IMR-90 (cell line): Measurements from ENCODE around the gene CD101. TPM values are rescaled to one million over a fixed set of nuclear protein-coding genes. Genes with fewer than 3 reads are reported as not detected.

Source experiments
- ATAC-seq: fragments of 200-7000 bp; cut with Tn5 transposase; 2 replicates; pipeline ENCODE4 v1.9.1; 2020; ENCODE audit warnings: low read depth, mild to moderate bottlenecking, moderate library complexity
- BruUV-seq: library from RNA; stranded (reverse); fragments of 400-500 nt; replicated peaks from 2 replicates; lab custom pipeline; 2021; lab: Mats Ljungman, UMichigan
- CTCF ChIA-PET: fragments of 300-600 bp; formaldehyde crosslinking; extraction: SDS; loops from one replicate; lab custom pipeline; 2021; ENCODE audit warnings: antibody characterized with exemption; lab: Yijun Ruan, JAX
- POLR2A ChIA-PET: fragments of 300-600 bp; sonication (Branson Sonifier 250); formaldehyde crosslinking; loops from one replicate; lab custom pipeline; 2022; ENCODE audit warnings: antibody characterized with exemption; ENCODE audit not compliant: unreplicated experiment; lab: Charles Lee
- DNase-seq: peaks from one replicate; pipeline ENCODE4 v3.0.0; 2013
- H2AFZ ChIP-seq: replicated peaks from 2 replicates; pipeline ENCODE3; 2013; ENCODE audit warnings: low read length, mild to moderate bottlenecking; ENCODE audit not compliant: poor library complexity
- H2AK5ac ChIP-seq: 2 replicates; pipeline ENCODE4 v1.6.1; 2013; ENCODE audit warnings: low read depth, low read length, inconsistent platforms
- H2AK9ac ChIP-seq: replicated peaks from 2 replicates; pipeline ENCODE3; 2013; ENCODE audit warnings: mild to moderate bottlenecking, low read depth, low read length, moderate library complexity; ENCODE audit not compliant: poor library complexity
- H2BK120ac ChIP-seq: 2 replicates; pipeline ENCODE4 v1.6.1; 2013; ENCODE audit warnings: low read depth, low read length, inconsistent platforms
- H2BK15ac ChIP-seq: 3 replicates; pipeline ENCODE4 v1.6.1; 2013; ENCODE audit warnings: low read depth, low read length, inconsistent platforms
- H2BK20ac ChIP-seq: 2 replicates; pipeline ENCODE4 v1.6.1; 2013; ENCODE audit warnings: low read depth, mild to moderate bottlenecking, inconsistent platforms, low read length, moderate library complexity
- H2BK5ac ChIP-seq: 2 replicates; pipeline ENCODE4 v1.6.1; 2013; ENCODE audit warnings: mild to moderate bottlenecking, low read depth, low read length, inconsistent platforms; ENCODE audit not compliant: poor library complexity, severe bottlenecking
- H3K14ac ChIP-seq: replicated peaks from 2 replicates; pipeline ENCODE4 v1.6.1; 2013; ENCODE audit warnings: low read depth, low read length, inconsistent platforms
- H3K18ac ChIP-seq: 2 replicates; pipeline ENCODE4 v1.6.1; 2013; ENCODE audit warnings: low read depth, low read length, control low read depth
- H3K23ac ChIP-seq: 2 replicates; pipeline ENCODE4 v1.6.1; 2013; ENCODE audit warnings: low read depth, low read length, inconsistent platforms
- H3K27ac ChIP-seq: 2 replicates; pipeline ENCODE4 v1.5.1; 2013; ENCODE audit warnings: mild to moderate bottlenecking, control low read depth, low read length; ENCODE audit not compliant: insufficient read depth
- H3K27me3 ChIP-seq: 2 replicates; pipeline ENCODE4 v1.6.1; 2013; ENCODE audit warnings: low read length; ENCODE audit not compliant: control insufficient read depth, insufficient read depth
- H3K36me3 ChIP-seq: 2 replicates; pipeline ENCODE4 v1.6.1; 2013; ENCODE audit warnings: low read length, mixed read lengths; ENCODE audit not compliant: control insufficient read depth, insufficient read depth
- H3K4ac ChIP-seq: 2 replicates; pipeline ENCODE4 v1.6.1; 2013; ENCODE audit warnings: low read depth, low read length, inconsistent platforms
- H3K4me1 ChIP-seq: 2 replicates; pipeline ENCODE4 v1.6.1; 2013; ENCODE audit warnings: low read length, mixed read lengths; ENCODE audit not compliant: control insufficient read depth, insufficient read depth
- H3K4me2 ChIP-seq: 2 replicates; pipeline ENCODE4 v1.6.1; 2013; ENCODE audit warnings: low read depth, mild to moderate bottlenecking, control low read depth, low read length, moderate library complexity
- H3K4me3 ChIP-seq: 2 replicates; pipeline ENCODE4 v1.5.1; 2013; ENCODE audit warnings: low read depth, mild to moderate bottlenecking, control low read depth, low read length, moderate library complexity; ENCODE audit not compliant: insufficient read depth
- H3K56ac ChIP-seq: 2 replicates; pipeline ENCODE4 v1.6.1; 2013; ENCODE audit warnings: low read length, inconsistent platforms; ENCODE audit not compliant: insufficient read depth; ENCODE audit errors: extremely low read depth
- H3K79me1 ChIP-seq, 2 experiments: 2 replicates each; pipeline ENCODE4 v1.6.1; 2013; ENCODE audit warnings: low read length in 2 of 2, inconsistent platforms in 1 of 2, low read depth in 1 of 2
- H3K9ac ChIP-seq: 2 replicates; pipeline ENCODE4 v1.6.1; 2013; ENCODE audit warnings: low read depth, low read length, control low read depth
- H3K9me1 ChIP-seq: 2 replicates; pipeline ENCODE4 v1.6.1; 2013; ENCODE audit warnings: low read length, inconsistent platforms; ENCODE audit not compliant: insufficient read depth
- H3K9me3 ChIP-seq: 2 replicates; pipeline ENCODE4 v1.6.1; 2013; ENCODE audit warnings: low read length; ENCODE audit not compliant: control insufficient read depth, insufficient read depth
- H4K20me1 ChIP-seq: 2 replicates; pipeline ENCODE4 v1.6.1; 2013; ENCODE audit warnings: low read length, inconsistent platforms; ENCODE audit not compliant: insufficient read depth
- H4K5ac ChIP-seq: 2 replicates; pipeline ENCODE4 v1.6.1; 2013; ENCODE audit warnings: mild to moderate bottlenecking, low read depth, low read length, control low read depth
- H4K8ac ChIP-seq, 2 experiments: 2 replicates each; pipeline ENCODE4 v1.6.1; 2013; ENCODE audit warnings: low read depth in 2 of 2, low read length in 2 of 2, control low read depth in 1 of 2, inconsistent platforms in 1 of 2
- H4K91ac ChIP-seq: 2 replicates; pipeline ENCODE4 v1.6.1; 2013; ENCODE audit warnings: low read depth, low read length, inconsistent platforms; ENCODE audit not compliant: insufficient read depth
- BHLHE40 ChIP-seq: fragments of 150-350 bp; IDR thresholded peaks from 2 replicates; pipeline ENCODE4 v1.6.1; 2016; ENCODE audit warnings: mild to moderate bottlenecking, low read depth, low read length
- CEBPB ChIP-seq: IDR thresholded peaks from 2 replicates; pipeline ENCODE4 v1.6.1; 2012; ENCODE audit warnings: low read depth, low read length, improper control_type of control experiment
- RAD21 ChIP-seq: IDR thresholded peaks from 2 replicates; pipeline ENCODE4 v1.6.1; 2012; ENCODE audit warnings: low read length, improper control_type of control experiment
- RFX5 ChIP-seq: IDR thresholded peaks from 2 replicates; pipeline ENCODE4 v1.8.0; 2012; ENCODE audit warnings: low read depth, mild to moderate bottlenecking, low read length, moderate library complexity
- WGBS, 2 experiments: methylation state at CpG; one replicate each; pipeline versions ENCODE4 v1.1.5 to v1.1.7; 2013; ENCODE audit warnings: missing lambda C conversion rate in 2 of 2; ENCODE audit not compliant: insufficient read length in 1 of 2; ENCODE audit errors: extremely low coverage in 2 of 2; 5-methylcytosine and 5-hydroxymethylcytosine counted together
- dilution Hi-C: fragments of 300-500 bp; cut with HindIII; formaldehyde crosslinking; loops from one replicate; pipeline ENCODE4 v1.14.3; 2018; ENCODE audit warnings: low sequenced_read_pairs; ENCODE audit not compliant: unreplicated experiment
- in situ Hi-C: fragments of 300-500 bp; cut with MboI; formaldehyde crosslinking; loops from 3 replicates; pipeline ENCODE4 v1.14.3; 2019; ENCODE audit warnings: low sequenced_read_pairs, inconsistent platforms, mixed read lengths
- intact Hi-C: fragments of 100-400 bp; cut with micrococcal nuclease; formaldehyde crosslinking; loops from 2 replicates; pipeline ENCODE4 v1.10.0; 2022
- polyA plus RNA-seq, 3 experiments: library from polyadenylated mRNA; depleted of rRNA; stranded (reverse); fragments of >200 nt; gene quantifications; 2 replicates each; pipeline ENCODE4 v1.2.3, GENCODE V29; 2012; ENCODE audit warnings: low replicate concordance in 1 of 3
- total RNA-seq: library from RNA; depleted of rRNA; stranded (reverse); fragments of >200 nt; gene quantifications from 2 replicates; pipeline ENCODE4 v1.2.3, GENCODE V29; 2012

The CD101 gene
- total and polyA plus RNA-seq, 2 of the 4 experiments (the other 2 are of a cell fraction) = not detected

DNA sequence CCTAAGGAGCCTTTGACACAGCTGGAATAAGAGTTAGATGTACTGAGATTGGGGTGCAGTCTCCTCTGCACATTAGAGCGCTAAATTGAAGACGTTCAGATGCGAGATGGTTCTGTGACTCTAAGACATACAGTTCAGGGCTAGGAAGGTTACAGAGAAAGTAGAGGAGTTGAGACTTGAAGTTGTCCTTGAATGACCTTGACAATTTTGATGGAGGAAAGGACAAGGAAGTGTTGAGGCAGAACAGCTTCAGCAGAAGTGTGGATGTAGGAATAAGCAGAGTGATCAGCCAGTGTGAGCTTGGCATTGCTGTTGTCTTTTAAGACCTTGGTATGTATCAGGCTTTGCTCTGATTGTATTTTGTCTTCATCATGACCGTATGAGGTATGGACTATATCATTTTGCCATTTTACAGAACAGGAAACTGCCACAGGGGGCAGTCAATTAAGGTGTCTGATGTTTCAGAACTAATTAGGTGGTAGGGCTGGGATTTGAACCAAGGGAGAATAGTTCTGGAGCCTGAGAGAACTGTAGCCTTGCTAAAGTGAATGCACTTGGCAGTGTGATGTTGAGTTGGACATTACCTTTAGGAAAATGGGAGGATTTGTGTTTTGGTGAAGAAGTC is 67.8 kb downstream of the CD101 start:
- no peak overlapping the region for H2BK5ac ChIP-seq
- POLR2A ChIA-PET = no interaction called here
- TF ChIP-seq BHLHE40 (no peak), RAD21 (no peak), RFX5 (no peak), CEBPB (no peak)
- H2BK15ac ChIP-seq = no peak overlapping the region
- H2AK5ac ChIP-seq = peak overlapping the region; percentile 43
- H3K4me2 ChIP-seq = no peak overlapping the region
- no peak overlapping the region for H2AK9ac ChIP-seq
- no peak overlapping the region for H3K9ac ChIP-seq
- no peak overlapping the region for H4K8ac ChIP-seq
- H3K27me3 ChIP-seq = no peaks in the 10 kb centered on the region
- no peak overlapping the region for H4K91ac ChIP-seq
- CTCF ChIA-PET = interaction anchor here (0.6 to 4.4 kb wide), 6 partner anchors 11 to 216 kb away, joined by 3 to 43 read pairs (median 6); no protein-coding TSS in a partner anchor
- no peaks in the 10 kb centered on the region for H3K9me3 ChIP-seq
- H3K9me1 ChIP-seq = no peaks in the 10 kb centered on the region; the same call in 1 of the 2 replicates
- dilution Hi-C loops (no loop called here), intact Hi-C loops (loop anchor here (2.0 to 10.0 kb wide), 4 partner anchors 51 to 855 kb away; partner anchors contain the start of genes GDAP2, TRIM45 and WDR3), in situ Hi-C loops (no loop called here)
- H3K79me1 ChIP-seq = peaks cover 9% of the 10 kb centered on the region in 2 experiments; a peak in 2 of 4 replicates
- H3K36me3 ChIP-seq = no peaks in the 10 kb centered on the region; the same call in 1 of the 2 replicates
- no peak overlapping the region for H3K14ac ChIP-seq
- no peak overlapping the region for H3K27ac ChIP-seq
- ATAC-seq (no peak), DNase-seq (no peak)
- H4K20me1 ChIP-seq = no peaks in the 10 kb centered on the region
- no peak overlapping the region for H3K4ac ChIP-seq
- H3K56ac ChIP-seq = no peak overlapping the region
- no peak overlapping the region for H2BK120ac ChIP-seq
- BruUV-seq = no TSS peak
- H3K23ac ChIP-seq = no peak overlapping the region
- no peak overlapping the region for H3K4me3 ChIP-seq
- 95% methylated on average over 4 of the region's 4 CpGs; no CpG with 5 or more reads in 1 of the 2 experiments for WGBS, 2 experiments
- H4K5ac ChIP-seq = no peak overlapping the region
- no peak overlapping the region for H2AFZ ChIP-seq
- no peaks in the 10 kb centered on the region for H3K4me1 ChIP-seq
- H2BK20ac ChIP-seq = no peak overlapping the region
- H3K18ac ChIP-seq = no peak overlapping the region
